ENCODE measurements around the gene GNA15. TPM values are rescaled to one million over a fixed set of nuclear protein-coding genes. Genes with fewer than 3 reads are reported as not detected.

Gene GNA15
- total RNA-seq, 4 donors from 2014 or later, result 72.7 to 186 (median 132) TPM

GRCh38 chr19:3116621-3117020 is 19.2 kb upstream of the GNA15 start:
- Histone ChIP-seq H3K9me3 (no peaks in the 10 kb centered on the region), H3K36me3 (peaks cover 6 to 96% (median 32%) of the 10 kb centered on the region in 3 donors), H3K4me1 (no peaks in the 10 kb centered on the region), H3K4me3 (no peak overlapping the region), H3K27ac (no peak overlapping the region), H3K27me3 (no peaks in the 10 kb centered on the region)
- no peak for DNase-seq
- TF ChIP-seq CTCF (IDR thresholded peaks at IDR 0.05), result no peak
- no peak for TF ChIP-seq POLR2A (IDR thresholded peaks at IDR 0.05)
- 88 to 100% methylated on average over 5 to 12 of the region's 21 CpGs for WGBS, 2 donors
- intact Hi-C loops (cut with DNase I), result no loop called here

- Histone ChIP-seq H3K4me3 (no peak overlapping the region), H3K36me3 (peaks cover 6 to 99% (median 32%) of the 10 kb centered on the region in 3 donors), H3K9me3 (no peaks in the 10 kb centered on the region), H3K4me1 (no peaks in the 10 kb centered on the region), H3K27me3 (no peaks in the 10 kb centered on the region), H3K27ac (no peak overlapping the region)
- DNase-seq, result no peak
- WGBS, 2 donors, result 88% methylated on average over 16 of the region's 20 CpGs; no CpG with 5 or more reads in 1 of the 2 donors
- intact Hi-C loops (cut with DNase I), result no loop called here
- TF ChIP-seq CTCF (IDR thresholded peaks at IDR 0.05) (no peak), POLR2A (IDR thresholded peaks at IDR 0.05) (no peak)
Observed at GRCh38 chr19:3117716-3118115, 18.1 kb upstream of the GNA15 start.

GRCh38 chr19:3118232-3119070 is 17.4 kb upstream of the GNA15 start:
- Histone ChIP-seq H3K9me3 (no peaks in the 10 kb centered on the region), H3K4me1 (no peaks in the 10 kb centered on the region), H3K36me3 (peaks cover 6 to 99% (median 32%) of the 10 kb centered on the region in 3 donors), H3K27me3 (no peaks in the 10 kb centered on the region), H3K4me3 (no peak overlapping the region), H3K27ac (no peak overlapping the region)
- TF ChIP-seq CTCF (IDR thresholded peaks at IDR 0.05) (no peak), POLR2A (IDR thresholded peaks at IDR 0.05) (no peak)
- DNase-seq, result no peak
- WGBS, 2 donors, result 90 to 94% methylated on average over 17 to 19 of the region's 42 CpGs
- intact Hi-C loops (cut with DNase I), result no loop called here

GRCh38 chr19:3119071-3119595 is 16.7 kb upstream of the GNA15 start:
- Histone ChIP-seq H3K27me3 (no peaks in the 10 kb centered on the region), H3K4me3 (no peak overlapping the region), H3K27ac (no peak overlapping the region), H3K36me3 (peaks cover 0 to 99% (median 26%) of the 10 kb centered on the region in 3 donors), H3K4me1 (no peaks in the 10 kb centered on the region), H3K9me3 (no peaks in the 10 kb centered on the region)
- no peak for TF ChIP-seq CTCF (IDR thresholded peaks at IDR 0.05)
- TF ChIP-seq POLR2A (IDR thresholded peaks at IDR 0.05), result no peak
- no peak for DNase-seq
- WGBS, 2 donors, result 75 to 100% methylated on average over 6 to 8 of the region's 23 CpGs
- intact Hi-C loops (cut with DNase I), result no loop called here

GRCh38 chr19:3119693-3120380 is 16.0 kb upstream of the GNA15 start:
- Histone ChIP-seq H3K9me3 (no peaks in the 10 kb centered on the region), H3K36me3 (peaks cover 0 to 98% (median 20%) of the 10 kb centered on the region in 3 donors), H3K4me3 (no peak overlapping the region), H3K4me1 (no peaks in the 10 kb centered on the region), H3K27me3 (no peaks in the 10 kb centered on the region), H3K27ac (no peak overlapping the region)
- DNase-seq, result no peak
- 81 to 85% methylated on average over 5 to 10 of the region's 26 CpGs for WGBS, 2 donors
- TF ChIP-seq CTCF (IDR thresholded peaks at IDR 0.05) (no peak), POLR2A (IDR thresholded peaks at IDR 0.05) (no peak)
- intact Hi-C loops (cut with DNase I), result no loop called here

Measured in esophagus squamous epithelium (tissue), 5 donors.